HG02884 (cell line): Measurements from ENCODE around the gene SMIM21.

ENCODE experiments used
- ATAC-seq: cut with Tn5 transposase; IDR thresholded peaks from one replicate; pipeline ENCODE4 v1.9.1; 2021; ENCODE audit warnings: mild to moderate bottlenecking, moderate library complexity; ENCODE audit not compliant: unreplicated experiment

The SMIM21 gene

GRCh38 chr18:75427603-75428002 is at the start of gene SMIM21:
SMIM21 (minus strand) TSS chr18:75427703; CDS start chr18:75427563, 140 bp downstream.
- no peak for ATAC-seq

GRCh38 chr18:75475228-75475627 is 47.7 kb upstream of the SMIM21 start:
- ATAC-seq, result no peak

GRCh38 chr18:75474332-75474731 is 46.8 kb upstream of the SMIM21 start:
- ATAC-seq, result no peak

GRCh38 chr18:75473316-75473715 is 45.8 kb upstream of the SMIM21 start:
- ATAC-seq, result no peak

GRCh38 chr18:75472906-75473305 is 45.4 kb upstream of the SMIM21 start:
- ATAC-seq, result no peak

- ATAC-seq, result no peak
These were observed 44.9 kb upstream of the SMIM21 start for GRCh38 chr18:75472396-75472795.

- no peak for ATAC-seq
These were observed 44.3 kb upstream of the SMIM21 start for GRCh38 chr18:75471850-75472249.

- ATAC-seq, result no peak
These were observed 40.3 kb upstream of the SMIM21 start for GRCh38 chr18:75467851-75468250.

DNA sequence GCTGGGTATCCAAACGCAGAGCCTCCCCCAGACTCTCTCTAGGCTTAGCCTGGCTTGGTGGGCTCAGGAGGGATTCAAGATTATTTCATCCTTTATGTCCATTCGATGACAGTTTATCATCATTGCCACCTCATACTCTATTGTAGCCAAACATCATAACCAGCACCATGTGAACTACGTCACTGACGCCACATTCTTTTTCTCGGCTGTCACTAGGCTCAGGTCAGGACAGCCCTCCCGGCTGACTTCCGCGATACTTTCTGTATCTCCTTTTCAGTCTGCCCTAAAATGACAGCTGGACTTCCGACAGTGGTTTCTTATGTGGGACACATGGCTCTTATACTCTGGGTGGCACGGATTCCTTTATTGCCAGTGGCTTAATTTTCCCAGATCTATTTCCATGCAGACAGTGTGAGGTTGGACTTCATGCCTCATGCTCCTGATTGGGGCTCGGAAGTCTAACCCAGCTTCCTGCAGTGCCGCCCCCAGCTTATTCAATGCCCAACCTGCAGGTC is 39.8 kb upstream of the SMIM21 start:
- ATAC-seq, result no peak

DNA sequence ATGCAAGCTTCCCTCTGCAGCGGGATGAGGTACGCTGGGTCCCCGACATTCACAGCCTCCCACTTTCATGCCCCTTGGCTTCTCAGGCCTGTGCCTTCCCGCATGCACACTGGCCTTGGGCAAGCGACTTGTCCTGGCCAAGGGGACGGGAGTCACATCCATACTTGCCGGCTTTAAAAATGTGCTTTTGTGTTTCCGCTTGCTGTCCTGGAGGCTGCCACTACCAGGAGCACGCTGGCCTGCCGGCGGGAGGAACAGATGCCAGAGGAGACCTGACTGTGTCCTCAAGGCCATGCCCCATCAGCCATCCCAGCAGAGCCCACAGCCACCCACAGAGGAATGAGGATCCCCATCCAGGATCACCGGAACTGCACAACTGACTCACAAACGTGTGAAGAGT is 36.9 kb upstream of the SMIM21 start:
- ATAC-seq, result no peak

GRCh38 chr18:75462178-75462832 is 34.8 kb upstream of the SMIM21 start:
- ATAC-seq, result no peak

GRCh38 chr18:75456199-75456631 is 28.7 kb upstream of the SMIM21 start:
- no peak for ATAC-seq

DNA sequence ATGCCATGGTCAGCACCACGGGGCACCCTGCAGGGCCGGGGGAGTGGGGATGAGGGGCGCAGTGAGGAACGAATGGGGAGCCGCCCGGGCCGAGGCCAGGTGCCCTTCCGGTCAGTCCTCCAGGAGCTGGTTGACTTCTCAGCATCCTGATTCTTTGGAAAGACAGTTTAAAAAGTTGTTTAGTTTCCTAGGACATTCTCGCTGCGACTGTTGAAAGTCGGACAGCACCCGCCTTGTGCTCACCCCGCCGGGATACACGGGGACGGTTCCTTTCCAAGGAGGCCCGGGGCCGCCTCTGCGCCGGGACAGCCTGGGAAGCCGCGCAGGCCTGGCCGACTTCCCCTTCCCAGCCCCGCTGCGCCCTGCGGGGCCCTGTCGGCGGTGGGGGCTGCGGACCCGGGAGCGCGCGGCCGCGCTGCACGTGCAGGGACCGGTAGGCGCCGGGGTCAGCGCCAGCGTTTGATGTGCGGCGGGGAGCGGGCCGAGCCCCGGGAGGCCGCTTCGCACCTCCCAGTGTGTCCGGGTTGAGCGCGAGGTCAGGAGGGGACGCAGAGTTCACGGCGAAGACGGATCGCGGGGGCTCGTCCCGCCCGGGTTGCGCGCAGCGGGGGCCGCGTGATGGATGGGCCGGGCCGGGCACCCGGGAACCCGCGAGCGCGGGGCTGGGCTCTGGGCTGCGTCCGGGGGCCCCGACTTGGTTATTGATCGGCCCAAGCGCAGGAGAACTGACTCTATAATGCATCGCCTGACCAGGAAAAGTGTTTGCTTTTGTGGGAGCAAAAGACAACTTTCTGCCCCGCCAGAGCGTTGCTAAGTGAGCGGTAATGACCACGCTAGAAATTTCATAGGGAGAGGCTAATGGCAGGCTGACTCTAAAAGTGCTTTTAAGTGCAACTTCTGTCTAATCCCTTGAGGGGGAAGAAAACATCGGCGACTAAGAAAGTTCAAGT is 28.0 kb upstream of the SMIM21 start:
- no peak for ATAC-seq

DNA sequence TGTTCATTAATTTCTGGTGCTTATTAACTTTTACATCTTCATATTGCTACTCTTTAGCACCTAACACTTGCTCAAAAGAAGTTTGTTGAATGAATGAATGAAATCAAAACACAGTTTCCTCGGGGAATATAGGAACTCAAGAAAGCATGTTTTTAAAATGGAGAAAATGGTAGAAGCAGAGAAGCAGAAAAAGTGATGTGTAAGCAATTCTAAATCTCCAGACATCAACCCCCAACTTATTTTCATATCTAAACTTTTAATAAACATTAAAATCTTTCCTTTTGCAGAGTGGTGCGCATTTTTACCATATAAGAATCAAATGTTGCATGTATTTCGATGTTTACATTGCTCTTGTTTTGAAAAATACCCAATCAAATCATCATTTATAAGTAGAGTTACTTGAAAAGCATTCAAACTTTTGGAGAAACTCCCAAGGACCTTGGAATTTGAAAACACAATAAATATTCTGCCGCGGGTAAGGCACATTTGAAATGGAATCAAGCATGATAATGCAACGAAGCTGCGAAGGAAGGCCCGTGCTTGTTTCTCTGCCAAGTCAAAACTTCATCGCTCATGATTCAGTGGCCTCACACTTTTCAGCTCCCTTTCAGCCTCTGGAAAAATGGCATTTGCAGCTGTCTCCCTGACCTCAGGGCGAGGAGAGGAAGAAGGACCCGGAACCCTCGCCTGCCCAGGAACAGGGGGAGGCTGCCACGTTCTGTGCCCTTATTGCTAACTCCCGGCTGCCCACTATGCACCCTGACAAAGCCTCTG is 26.7 kb upstream of the SMIM21 start:
- no peak for ATAC-seq

- no peak for ATAC-seq
These were observed 23.4 kb upstream of the SMIM21 start for GRCh38 chr18:75450906-75451305.

- no peak for ATAC-seq
These were observed 14.4 kb upstream of the SMIM21 start for GRCh38 chr18:75441896-75442295.

- no peak for ATAC-seq
These were observed 11.8 kb upstream of the SMIM21 start for GRCh38 chr18:75439348-75439747.

- ATAC-seq, result no peak
These were observed 11.4 kb upstream of the SMIM21 start for GRCh38 chr18:75438891-75439290.

GRCh38 chr18:75437979-75438378 is 10.5 kb upstream of the SMIM21 start:
- ATAC-seq, result no peak

DNA sequence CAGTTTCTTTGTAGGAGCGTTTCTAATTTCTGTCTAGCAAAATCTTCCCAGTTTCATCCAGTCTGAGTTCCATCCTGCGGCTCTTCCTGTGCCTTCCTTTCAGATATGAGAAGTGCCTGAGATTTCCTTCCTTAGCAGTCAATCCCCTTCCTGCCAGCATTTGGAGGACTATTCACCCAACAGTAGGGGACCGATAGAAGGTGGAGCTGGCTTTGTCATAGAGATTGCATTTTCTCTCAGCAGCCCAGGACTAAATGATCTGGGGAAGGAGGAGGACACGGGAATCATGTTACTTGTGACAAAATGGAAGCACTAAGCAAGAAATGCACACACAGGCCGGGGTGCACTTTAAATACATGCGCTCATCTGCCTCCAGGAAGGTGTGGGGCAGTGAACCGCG is 5.6 kb upstream of the SMIM21 start:
- no peak for ATAC-seq

DNA sequence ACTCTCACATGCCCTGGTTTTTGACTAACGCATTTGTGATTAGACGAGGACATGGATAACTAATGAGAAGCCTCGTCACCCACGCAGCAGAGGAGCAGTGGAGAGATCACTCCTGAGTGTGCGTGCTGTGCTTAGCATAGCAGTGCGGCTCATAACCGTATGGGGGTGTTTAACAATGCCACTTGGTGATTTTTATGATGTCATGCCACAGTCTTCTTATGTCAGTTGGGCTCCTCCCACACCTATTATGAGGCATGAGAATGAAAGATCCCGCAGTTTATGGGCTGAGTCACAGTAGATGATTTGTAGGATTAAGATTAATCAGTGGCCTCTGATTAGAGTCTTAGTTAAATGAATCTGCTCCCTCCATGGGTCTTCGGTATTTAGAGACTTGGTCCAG is 2.5 kb upstream of the SMIM21 start:
- ATAC-seq, result no peak
